ENCODE measurements around the gene POC5. TPM values are rescaled to one million over a fixed set of nuclear protein-coding genes. Genes with fewer than 3 reads are reported as not detected.

Gene POC5
- total and polyA plus RNA-seq, 2 experiments from 2014 or later: 16.2 to 25.9 TPM

GRCh38 chr5:75710637-75711036 is 6.6 kb downstream of the POC5 start:
- Mint-ChIP-seq H3K27me3 (ENCODE audit: insufficient read depth, low read depth, poor library complexity) (peaks cover 2% of the 10 kb centered on the region), H3K4me1 (peaks cover 2% of the 10 kb centered on the region; the same call in 2 of the 3 replicates), H3K4me3 (no peak overlapping the region), H3K36me3 (ENCODE audit: low read depth) (peaks cover 8% of the 10 kb centered on the region; the same call in 2 of the 3 replicates), H3K27ac (no peak overlapping the region), H3K9me3 (no peaks in the 10 kb centered on the region)
- no peaks in the 10 kb centered on the region for H3K9me2 ChIP-seq (ENCODE audit: insufficient read depth)
- no peak for DNase-seq (ENCODE audit: low spot score)
- ATAC-seq: no peak
- no peaks in the 10 kb centered on the region for H3F3A ChIP-seq (replicated peaks; ENCODE audit: low read depth)
- H4K20me1 ChIP-seq (replicated peaks; ENCODE audit: insufficient read depth): no peaks in the 10 kb centered on the region
- peaks cover 1% of the 10 kb centered on the region; the same call in 1 of the 2 replicates for H3K4me1 ChIP-seq (ENCODE audit: insufficient read depth)
- H3K4me3 ChIP-seq: no peak overlapping the region
- H3K36me3 ChIP-seq (ENCODE audit: insufficient read depth): 0 out of 2 replicates have a peak, but pooled peaks cover 7% of the 10 kb centered on the region
- TF ChIP-seq REST (IDR thresholded peaks at IDR 0.05; ENCODE audit: unreplicated experiment) (no peak), CTCF (conservative IDR thresholded peaks at IDR 0.05; ENCODE audit: low read depth in 2 of 2) (no peak), ZNF331 (CRISPR knock-in tag; IDR thresholded peaks at IDR 0.05; ENCODE audit: low read depth) (no peak), EZH2 (IDR thresholded peaks at IDR 0.05; ENCODE audit: low read depth, unreplicated experiment) (no peak), CREB1 (CRISPR knock-in tag; IDR thresholded peaks at IDR 0.05; ENCODE audit: low read depth) (no peak), POLR2AphosphoS5 (IDR thresholded peaks at IDR 0.05; ENCODE audit: low read depth) (no peak), STAT1 (IDR thresholded peaks at IDR 0.05; ENCODE audit: unreplicated experiment) (no peak), JUNB (IDR thresholded peaks at IDR 0.05; ENCODE audit: unreplicated experiment) (no peak), NANOG (IDR thresholded peaks at IDR 0.05; ENCODE audit: borderline replicate concordance) (no peak), EZH2phosphoT487 (IDR thresholded peaks at IDR 0.05; ENCODE audit: unreplicated experiment) (no peak), ETS1 (IDR thresholded peaks at IDR 0.05) (no peak), ZNF462 (CRISPR knock-in tag; IDR thresholded peaks at IDR 0.05) (no peak)
- peaks cover 33% of the 10 kb centered on the region for H3K79me2 ChIP-seq (replicated peaks; ENCODE audit: insufficient read depth)
- H3K27me3 ChIP-seq (ENCODE audit: insufficient read depth): no peaks in the 10 kb centered on the region
- no peak overlapping the region for H3K4me2 ChIP-seq
- H3K27ac ChIP-seq (ENCODE audit: low read depth): no peak overlapping the region
- H2AFZ ChIP-seq: no peak overlapping the region

All from GM23338 (cell line).